ENCODE results near the gene CENPA.
A peak's percentile ranks its signal among the peaks of the same experiment; 100 is the strongest.

DNA sequence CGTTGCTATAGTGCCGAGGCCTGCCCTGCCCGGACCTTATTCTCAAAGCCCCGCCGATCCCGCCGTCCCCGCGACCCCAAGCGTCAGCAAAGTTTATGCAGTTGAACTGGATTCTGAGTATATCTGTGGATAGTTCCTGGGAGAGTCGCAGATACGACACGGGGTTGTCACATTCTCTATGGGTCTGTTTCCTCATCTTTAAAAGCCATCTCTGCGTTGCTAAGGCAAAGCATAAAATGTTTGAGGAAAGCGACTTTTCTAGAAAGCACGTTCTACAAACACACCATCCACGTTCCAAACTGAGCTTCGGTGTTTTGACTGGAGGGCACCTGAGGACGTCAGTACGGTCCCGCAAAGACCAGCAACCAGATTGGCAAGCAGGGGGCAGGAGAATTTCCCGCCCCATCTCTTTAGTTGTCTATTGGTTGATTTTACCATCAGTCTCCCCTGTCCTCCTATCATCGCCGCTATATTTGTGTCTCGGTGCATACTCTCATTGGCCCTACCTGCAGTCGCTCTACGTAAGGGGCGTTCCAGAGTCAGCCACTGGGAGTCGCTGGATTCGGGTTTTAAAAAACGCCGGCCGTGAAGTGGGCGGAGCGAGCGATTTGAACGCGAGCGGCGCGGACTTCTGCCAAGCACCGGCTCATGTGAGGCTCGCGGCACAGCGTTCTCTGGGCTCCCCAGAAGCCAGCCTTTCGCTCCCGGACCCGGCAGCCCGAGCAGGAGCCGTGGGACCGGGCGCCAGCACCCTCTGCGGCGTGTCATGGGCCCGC, at the start of gene CENPA:
- TF ChIP-seq POLR2A (IDR thresholded peaks at IDR 0.05), result peak; percentile 7 to 27
- peak in 3 of 5 experiments; percentile 40 to 56 (median 45) for TF ChIP-seq CTCF (IDR thresholded peaks at IDR 0.05 in 4 of 5, conservative IDR thresholded peaks at IDR 0.05 in 1 of 5)
